Choroid plexus epithelial cell (primary cell): ENCODE results near the gene FBLN1.

Experiments
- DNase-seq: peaks from one replicate; pipeline ENCODE4 v3.0.0-alpha.2; 2010; ENCODE audit warnings: low read depth
- H3K4me3 ChIP-seq: 2 replicates; pipeline ENCODE4 v1.5.1; 2011; ENCODE audit warnings: low read depth, mild to moderate bottlenecking, control low read depth, low read length, moderate library complexity
- TF ChIP-seq, protein P1 (sequence below): conservative IDR thresholded peaks from 2 replicates; pipeline ENCODE4 v1.5.1; 2011; ENCODE audit warnings: low read depth, mild to moderate bottlenecking, control low read depth, inconsistent platforms, low read length, moderate library complexity

FBLN1 gene

DNA sequence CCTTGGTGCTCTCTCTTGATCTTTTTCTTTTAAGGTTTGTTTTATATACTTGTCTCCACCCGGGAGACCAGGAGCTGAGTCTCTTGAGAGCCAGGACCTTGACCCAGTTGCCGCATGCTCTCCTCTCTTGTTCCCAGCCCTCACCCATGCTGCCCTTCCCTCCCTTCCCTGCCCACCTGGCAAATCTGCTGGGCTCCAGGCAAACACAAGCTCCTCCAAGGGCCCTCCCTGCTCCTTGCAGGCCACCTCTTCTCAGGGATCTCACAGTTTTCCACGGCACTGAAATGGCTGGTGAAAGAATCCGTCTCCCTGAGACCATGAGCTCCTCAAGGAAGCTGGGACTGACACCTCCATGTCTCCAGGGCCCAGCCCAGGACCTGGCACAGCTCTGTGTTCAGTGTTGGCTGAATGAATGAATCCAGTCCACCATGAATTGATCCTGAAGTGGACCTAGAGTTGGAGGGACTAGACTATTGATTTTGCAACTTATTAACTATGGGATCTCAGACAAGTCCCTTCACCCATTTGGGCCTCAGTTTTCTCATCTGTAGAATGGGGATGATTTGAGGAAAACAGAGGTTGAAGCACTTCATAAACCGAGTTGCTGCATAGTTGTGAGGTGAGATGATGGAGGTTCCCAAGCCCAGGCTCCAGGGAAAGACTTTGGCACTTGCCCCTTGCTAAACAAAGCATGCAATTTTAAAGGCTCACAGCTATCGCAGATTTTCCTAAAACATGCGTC lies 25.1 kb upstream of the FBLN1 start:
- DNase-seq, result peak; percentile 40
- TF ChIP-seq, protein P1, sequence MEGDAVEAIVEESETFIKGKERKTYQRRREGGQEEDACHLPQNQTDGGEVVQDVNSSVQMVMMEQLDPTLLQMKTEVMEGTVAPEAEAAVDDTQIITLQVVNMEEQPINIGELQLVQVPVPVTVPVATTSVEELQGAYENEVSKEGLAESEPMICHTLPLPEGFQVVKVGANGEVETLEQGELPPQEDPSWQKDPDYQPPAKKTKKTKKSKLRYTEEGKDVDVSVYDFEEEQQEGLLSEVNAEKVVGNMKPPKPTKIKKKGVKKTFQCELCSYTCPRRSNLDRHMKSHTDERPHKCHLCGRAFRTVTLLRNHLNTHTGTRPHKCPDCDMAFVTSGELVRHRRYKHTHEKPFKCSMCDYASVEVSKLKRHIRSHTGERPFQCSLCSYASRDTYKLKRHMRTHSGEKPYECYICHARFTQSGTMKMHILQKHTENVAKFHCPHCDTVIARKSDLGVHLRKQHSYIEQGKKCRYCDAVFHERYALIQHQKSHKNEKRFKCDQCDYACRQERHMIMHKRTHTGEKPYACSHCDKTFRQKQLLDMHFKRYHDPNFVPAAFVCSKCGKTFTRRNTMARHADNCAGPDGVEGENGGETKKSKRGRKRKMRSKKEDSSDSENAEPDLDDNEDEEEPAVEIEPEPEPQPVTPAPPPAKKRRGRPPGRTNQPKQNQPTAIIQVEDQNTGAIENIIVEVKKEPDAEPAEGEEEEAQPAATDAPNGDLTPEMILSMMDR, result no peak
- H3K4me3 ChIP-seq, result no peak overlapping the region

DNA sequence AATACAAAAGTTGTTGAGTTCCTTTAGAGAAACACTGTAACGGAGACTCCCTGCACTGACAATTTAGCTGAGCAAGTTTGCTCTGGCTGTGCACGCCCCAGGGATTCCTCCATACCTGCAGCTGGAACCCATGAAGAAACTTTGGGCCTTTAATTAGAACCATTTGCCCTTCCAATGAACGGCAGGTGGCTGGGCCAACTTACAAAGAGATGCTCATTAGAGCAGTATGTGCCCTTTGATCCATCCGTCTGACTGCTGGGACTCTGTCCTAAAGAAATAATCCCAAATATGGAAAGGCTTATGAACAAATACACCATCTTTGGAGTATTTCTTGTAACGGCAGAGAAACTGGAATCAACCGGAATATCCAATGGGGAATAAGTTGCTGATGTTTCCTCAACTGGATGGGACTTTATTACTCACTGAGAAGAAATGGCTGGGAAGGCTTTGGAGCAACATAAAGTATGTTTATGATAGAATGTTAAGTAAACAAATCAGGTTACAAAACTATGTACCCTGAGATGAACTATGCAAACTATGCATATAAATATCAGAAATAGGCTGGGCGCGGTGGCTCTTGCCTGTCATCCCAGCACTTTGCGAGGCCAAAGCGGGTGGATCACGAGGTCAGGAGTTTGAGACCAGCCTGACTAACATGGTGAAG lies 24.4 kb upstream of the FBLN1 start:
- H3K4me3 ChIP-seq, result no peak overlapping the region
- DNase-seq, result peak; percentile 87
- TF ChIP-seq, protein P1, result no peak

DNA sequence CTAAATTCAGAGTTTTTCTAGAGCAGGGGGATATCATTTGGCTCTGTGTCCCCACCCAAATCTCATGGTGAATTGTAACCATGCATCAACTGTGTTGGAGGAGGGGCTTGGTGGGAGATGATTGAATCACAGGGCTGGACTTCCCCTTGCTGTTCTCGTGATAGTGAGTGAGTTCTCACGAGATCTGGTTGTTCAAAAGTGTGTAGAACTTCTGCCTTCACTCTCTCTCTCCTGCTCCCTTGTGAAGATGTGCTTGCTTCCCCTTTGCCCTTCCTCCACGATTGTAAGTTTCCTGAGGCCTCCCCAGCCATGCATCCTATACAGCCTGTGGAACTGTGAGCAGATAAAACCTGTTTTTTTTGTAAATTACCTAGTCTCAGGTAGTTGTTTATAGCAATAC lies 22.0 kb upstream of the FBLN1 start:
- H3K4me3 ChIP-seq, result no peak overlapping the region
- TF ChIP-seq, protein P1, result no peak
- no peak for DNase-seq

DNA sequence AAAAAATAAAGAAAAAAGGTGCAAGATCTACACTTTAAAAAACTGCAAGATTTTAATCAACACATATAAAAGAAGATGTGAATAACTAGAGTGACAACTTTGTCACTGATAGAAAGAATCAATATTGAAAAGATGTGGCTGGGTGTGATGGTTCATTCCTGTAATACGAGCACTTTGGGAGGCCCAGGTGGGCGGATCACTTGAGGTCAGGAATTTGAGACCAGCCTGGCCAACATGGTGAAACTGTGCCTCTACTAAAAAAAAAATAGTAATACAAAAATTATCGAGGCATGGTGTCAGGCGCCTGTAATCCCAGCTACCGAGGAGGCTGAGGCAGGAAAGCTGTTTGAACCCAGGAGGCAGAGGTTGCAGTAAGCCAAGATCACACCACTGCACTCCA lies 21.0 kb upstream of the FBLN1 start:
- no peak overlapping the region for H3K4me3 ChIP-seq
- TF ChIP-seq, protein P1, result no peak
- DNase-seq, result no peak

DNA sequence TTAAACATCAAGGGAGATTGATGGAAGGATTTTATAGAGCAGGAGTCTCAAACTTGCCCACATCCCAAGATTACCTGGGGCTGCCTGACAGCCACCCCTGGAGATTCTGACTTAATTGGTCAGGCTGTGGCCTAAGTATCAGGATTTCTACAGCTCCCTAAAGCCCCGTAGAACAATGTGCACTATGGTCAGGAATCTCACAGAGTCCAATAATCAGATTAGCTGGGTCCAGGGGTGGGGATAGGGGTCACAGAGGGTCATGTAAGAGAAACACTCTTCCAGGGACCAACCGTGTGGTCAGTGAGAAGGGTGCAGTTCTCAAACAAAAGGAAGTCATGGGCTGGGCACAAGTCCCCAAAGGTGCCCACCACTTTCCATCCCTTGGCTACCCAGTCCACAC lies 20.5 kb upstream of the FBLN1 start:
- TF ChIP-seq, protein P1, result no peak
- no peak overlapping the region for H3K4me3 ChIP-seq
- DNase-seq, result no peak

DNA sequence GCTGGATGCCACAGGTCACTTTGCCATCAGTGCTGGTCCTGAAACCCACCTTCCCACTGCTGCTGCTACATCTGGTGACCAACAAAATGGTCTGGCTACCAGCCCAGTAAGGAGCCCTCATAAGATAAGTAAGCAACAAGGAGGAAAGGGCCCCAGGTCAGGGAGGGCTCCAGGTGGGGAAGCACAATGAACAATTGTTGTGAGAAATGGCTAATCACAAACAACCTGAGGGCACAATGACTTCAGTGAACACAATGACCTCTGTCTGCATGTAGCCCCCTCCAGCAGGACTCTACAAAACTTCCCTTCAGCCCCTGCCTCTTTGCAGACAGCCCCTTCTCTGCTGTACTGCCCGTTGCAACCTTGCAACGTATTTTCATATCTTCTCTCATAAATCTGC lies 19.4 kb upstream of the FBLN1 start:
- TF ChIP-seq, protein P1, result no peak
- H3K4me3 ChIP-seq, result no peak overlapping the region
- no peak for DNase-seq

DNA sequence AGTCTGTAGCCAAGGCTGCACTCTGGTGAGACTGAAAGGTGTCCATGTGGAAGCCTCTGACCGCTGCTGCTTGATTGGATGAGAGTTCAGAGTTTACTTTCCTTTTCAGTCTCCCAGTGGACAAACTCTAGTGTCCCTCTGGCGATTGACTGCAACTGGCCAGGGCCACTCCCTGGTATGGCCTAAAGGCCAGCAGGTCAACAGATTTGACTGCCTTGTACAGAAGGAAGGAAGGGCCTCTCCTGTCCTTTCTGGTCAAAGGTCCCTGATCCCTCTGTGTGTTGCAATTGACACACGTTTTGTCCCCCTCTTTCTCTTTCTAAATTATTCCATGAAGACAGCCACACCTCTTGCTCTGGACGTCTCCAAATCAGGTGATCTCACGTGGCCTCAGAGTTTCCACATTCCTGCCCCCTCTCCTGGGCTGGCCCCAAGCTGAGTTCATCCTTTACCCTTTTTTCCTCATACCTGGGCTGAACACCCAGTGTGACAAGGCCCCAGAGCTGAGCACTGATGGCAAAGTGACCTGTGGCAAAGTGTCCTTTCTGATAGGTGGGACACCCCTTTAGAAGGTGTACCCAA lies 18.7 kb upstream of the FBLN1 start:
- no peak overlapping the region for H3K4me3 ChIP-seq
- no peak for DNase-seq
- TF ChIP-seq, protein P1, result no peak
